Measurements from ENCODE around the gene DYSF. TPM values are rescaled to one million over a fixed set of nuclear protein-coding genes. Genes with fewer than 3 reads are reported as not detected.
A peak's percentile ranks its signal among the peaks of the same experiment; 100 is the strongest.

Gene DYSF
- total and polyA plus RNA-seq, 7 donors, result 38.3 to 208 (median 109) TPM

GRCh38 chr2:71469403-71470398 is 16.3 kb downstream of the DYSF start:
- Histone ChIP-seq H3K4me1 (peaks cover 80% of the 10 kb centered on the region), H3K27ac (peak overlapping the region; percentile 90), H3K4me3 (peak overlapping the region; percentile 75), H3K9me3 (no peaks in the 10 kb centered on the region), H3K27me3 (ENCODE audit: insufficient read depth in 3 of 3, low read length in 2 of 3) (no peaks in the 10 kb centered on the region), H3K36me3 (ENCODE audit: insufficient read depth in 1 of 2, low read depth in 1 of 2) (peaks cover 0 to 10% of the 10 kb centered on the region in 2 donors)
- TF ChIP-seq, protein P1, sequence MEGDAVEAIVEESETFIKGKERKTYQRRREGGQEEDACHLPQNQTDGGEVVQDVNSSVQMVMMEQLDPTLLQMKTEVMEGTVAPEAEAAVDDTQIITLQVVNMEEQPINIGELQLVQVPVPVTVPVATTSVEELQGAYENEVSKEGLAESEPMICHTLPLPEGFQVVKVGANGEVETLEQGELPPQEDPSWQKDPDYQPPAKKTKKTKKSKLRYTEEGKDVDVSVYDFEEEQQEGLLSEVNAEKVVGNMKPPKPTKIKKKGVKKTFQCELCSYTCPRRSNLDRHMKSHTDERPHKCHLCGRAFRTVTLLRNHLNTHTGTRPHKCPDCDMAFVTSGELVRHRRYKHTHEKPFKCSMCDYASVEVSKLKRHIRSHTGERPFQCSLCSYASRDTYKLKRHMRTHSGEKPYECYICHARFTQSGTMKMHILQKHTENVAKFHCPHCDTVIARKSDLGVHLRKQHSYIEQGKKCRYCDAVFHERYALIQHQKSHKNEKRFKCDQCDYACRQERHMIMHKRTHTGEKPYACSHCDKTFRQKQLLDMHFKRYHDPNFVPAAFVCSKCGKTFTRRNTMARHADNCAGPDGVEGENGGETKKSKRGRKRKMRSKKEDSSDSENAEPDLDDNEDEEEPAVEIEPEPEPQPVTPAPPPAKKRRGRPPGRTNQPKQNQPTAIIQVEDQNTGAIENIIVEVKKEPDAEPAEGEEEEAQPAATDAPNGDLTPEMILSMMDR (IDR thresholded peaks at IDR 0.05), result no peak
- intact Hi-C loops (cut with DNase I), result no loop called here
- WGBS, 3 donors, result 37 to 56% (median 47%) methylated on average over 8 of the region's 8 CpGs
- ATAC-seq (peak; percentile 80 to 86 (median 81)), DNase-seq (peak; percentile 44 to 82)

GRCh38 chr2:71471276-71471675 is 17.9 kb downstream of the DYSF start:
- TF ChIP-seq, protein P1 (IDR thresholded peaks at IDR 0.05), result no peak
- no peak for ATAC-seq
- peaks cover 0 to 10% of the 10 kb centered on the region in 2 donors for H3K36me3 ChIP-seq (ENCODE audit: insufficient read depth in 1 of 2, low read depth in 1 of 2)
- DNase-seq, result no peak
- H3K27me3 ChIP-seq (ENCODE audit: insufficient read depth in 3 of 3, low read length in 2 of 3), result no peaks in the 10 kb centered on the region
- intact Hi-C loops (cut with DNase I), result no loop called here
- peak overlapping the region; percentile 90 for H3K27ac ChIP-seq
- no peaks in the 10 kb centered on the region for H3K9me3 ChIP-seq
- H3K4me1 ChIP-seq, result peaks cover 78% of the 10 kb centered on the region
- H3K4me3 ChIP-seq, result no peak overlapping the region
- 17 to 79% (median 45%) methylated on average over 1 of the region's 1 CpG for WGBS, 3 donors

DNA sequence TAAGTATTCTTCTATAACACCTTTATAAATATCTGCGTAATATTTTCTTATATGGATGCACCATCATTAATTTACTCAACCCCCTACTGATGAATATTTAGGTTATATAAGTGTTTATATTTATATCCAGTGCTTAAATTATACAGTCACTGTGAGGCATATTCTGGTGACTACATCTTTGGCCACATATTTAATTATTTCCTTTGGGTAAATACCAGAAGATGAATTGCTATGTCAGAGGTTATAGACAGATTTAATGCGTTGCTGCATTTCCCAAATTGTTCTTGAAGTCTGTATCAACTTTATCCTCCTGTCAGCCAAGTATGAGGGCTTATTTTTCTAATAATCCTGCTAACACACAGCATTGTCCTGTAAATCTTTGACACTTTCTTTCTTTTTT is 18.7 kb downstream of the DYSF start:
- WGBS, 3 donors, result 42 to 63% (median 59%) methylated on average over 2 of the region's 2 CpGs
- TF ChIP-seq, protein P1 (IDR thresholded peaks at IDR 0.05), result no peak
- peak overlapping the region; percentile 90 for H3K27ac ChIP-seq
- intact Hi-C loops (cut with DNase I), result no loop called here
- no peaks in the 10 kb centered on the region for H3K27me3 ChIP-seq (ENCODE audit: insufficient read depth in 3 of 3, low read length in 2 of 3)
- ATAC-seq, result no peak
- no peak for DNase-seq
- no peaks in the 10 kb centered on the region for H3K9me3 ChIP-seq
- H3K36me3 ChIP-seq (ENCODE audit: insufficient read depth in 1 of 2, low read depth in 1 of 2), result peaks cover 0 to 10% of the 10 kb centered on the region in 2 donors
- H3K4me3 ChIP-seq, result no peak overlapping the region
- H3K4me1 ChIP-seq, result peaks cover 84% of the 10 kb centered on the region

DNA sequence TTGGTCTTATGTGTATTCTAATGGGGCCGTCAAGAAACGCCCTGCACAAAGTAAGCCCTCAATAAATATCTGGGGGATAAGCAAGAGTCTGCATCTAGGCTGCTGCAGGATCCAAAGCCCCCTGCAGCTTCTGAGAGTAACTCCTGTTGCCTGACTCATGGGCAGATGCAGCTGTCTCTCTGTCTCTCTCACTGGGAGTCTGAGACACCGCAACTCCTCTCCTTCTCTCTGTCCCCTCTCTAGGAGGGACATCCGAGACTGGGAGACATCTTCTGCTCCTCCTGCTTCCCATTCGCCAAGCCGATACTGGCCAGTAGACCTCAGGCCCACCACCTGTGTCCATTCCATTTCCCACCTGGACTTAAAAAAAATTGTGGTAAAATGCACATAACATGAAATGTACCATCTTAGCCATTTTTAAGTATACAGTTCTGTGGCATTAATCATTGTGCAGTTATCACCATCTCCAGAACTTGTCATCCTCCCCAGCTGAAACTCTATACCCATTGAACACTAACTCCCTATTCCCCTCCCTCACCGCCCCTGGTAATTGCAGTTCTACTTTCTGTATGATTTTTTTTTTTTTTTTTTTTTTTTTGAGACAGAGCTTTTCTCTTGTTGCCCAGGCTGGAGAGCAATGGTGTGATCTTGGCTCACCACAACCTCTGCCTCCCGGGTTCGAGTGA is 20.1 kb downstream of the DYSF start:
- H3K27ac ChIP-seq, result peak overlapping the region; percentile 90
- H3K9me3 ChIP-seq, result no peaks in the 10 kb centered on the region
- H3K4me3 ChIP-seq, result no peak overlapping the region
- ATAC-seq (peak; percentile 30 to 51 (median 34)), DNase-seq (no peak)
- no peaks in the 10 kb centered on the region for H3K27me3 ChIP-seq (ENCODE audit: insufficient read depth in 3 of 3, low read length in 2 of 3)
- peaks cover 77% of the 10 kb centered on the region for H3K4me1 ChIP-seq
- WGBS, 3 donors, result 68 to 86% (median 74%) methylated on average over 9 of the region's 9 CpGs
- H3K36me3 ChIP-seq (ENCODE audit: insufficient read depth in 1 of 2, low read depth in 1 of 2), result peaks cover 0 to 10% of the 10 kb centered on the region in 2 donors
- intact Hi-C loops (cut with DNase I), result no loop called here
- TF ChIP-seq, protein P1 (IDR thresholded peaks at IDR 0.05), result no peak

Data from psoas muscle (tissue), 8 donors.